Neuronal stem cell (in vitro differentiated cells): ENCODE measurements around the gene LILRB1.
"Not testable (repeated sequence)": the region's sequence is repeated elsewhere in the genome, so short reads cannot be mapped to it uniquely, and the experiment has no call there.

Experiments
- DNase-seq: peaks from one replicate; pipeline ENCODE4 v3.0.0-alpha.2; 2013; ENCODE audit warnings: low spot score
- H2AFZ ChIP-seq: one replicate; pipeline ENCODE4 v1.6.1; 2013; ENCODE audit warnings: mild to moderate bottlenecking, low read length, inconsistent platforms
- H2AK5ac ChIP-seq: 2 replicates; pipeline ENCODE4 v1.6.1; 2013; ENCODE audit warnings: low read depth, mild to moderate bottlenecking, inconsistent platforms, low read length, moderate library complexity, mixed read lengths
- H2BK120ac ChIP-seq: 2 replicates; pipeline ENCODE4 v1.6.1; 2013; ENCODE audit warnings: low read depth, mild to moderate bottlenecking, inconsistent platforms, low read length, moderate library complexity, mixed read lengths
- H2BK12ac ChIP-seq: one replicate; pipeline ENCODE4 v1.6.1; 2013; ENCODE audit warnings: low read length, inconsistent platforms
- H2BK15ac ChIP-seq: 2 replicates; pipeline ENCODE4 v1.6.1; 2013; ENCODE audit warnings: mild to moderate bottlenecking, low read length, inconsistent platforms, mixed read lengths
- H2BK5ac ChIP-seq: one replicate; pipeline ENCODE4 v1.6.1; 2013; ENCODE audit warnings: inconsistent platforms, mild to moderate bottlenecking, low read length, moderate library complexity
- H3K14ac ChIP-seq: one replicate; pipeline ENCODE4 v1.6.1; 2013; ENCODE audit warnings: low read length, inconsistent platforms
- H3K18ac ChIP-seq: 2 replicates; pipeline ENCODE4 v1.6.1; 2013; ENCODE audit warnings: low read length, inconsistent platforms
- H3K23ac ChIP-seq: 2 replicates; pipeline ENCODE4 v1.6.1; 2013; ENCODE audit warnings: low read depth, mild to moderate bottlenecking, mixed read lengths, low read length, inconsistent platforms; ENCODE audit not compliant: poor library complexity
- H3K27ac ChIP-seq: replicated peaks from 3 replicates; pipeline ENCODE4 v1.5.1; 2013; ENCODE audit warnings: low read length, inconsistent platforms
- H3K27me3 ChIP-seq, 3 experiments: 2 replicates each; pipeline ENCODE4 v1.6.1; 2013; ENCODE audit warnings: low read length in 3 of 3, mild to moderate bottlenecking in 2 of 3, inconsistent platforms in 1 of 3, low read depth in 1 of 3, mixed read lengths in 1 of 3, moderate library complexity in 1 of 3; ENCODE audit not compliant: control insufficient read depth in 3 of 3, insufficient read depth in 3 of 3
- H3K36me3 ChIP-seq, 2 donors: replicated peaks in 1 of 2; 2 replicates each; pipeline ENCODE4 v1.6.1; 2013; ENCODE audit warnings: low read length in 2 of 2; ENCODE audit not compliant: control insufficient read depth in 2 of 2, insufficient read depth in 2 of 2
- H3K4ac ChIP-seq: 2 replicates; pipeline ENCODE4 v1.6.1; 2013; ENCODE audit warnings: inconsistent platforms, mild to moderate bottlenecking, low read length, moderate library complexity
- H3K4me1 ChIP-seq, 2 donors: 1 replicate in 1 of 2; 2 replicates in 1 of 2; pipeline ENCODE4 v1.6.1; 2013; ENCODE audit warnings: low read length in 2 of 2, low read depth in 1 of 2; ENCODE audit not compliant: control insufficient read depth in 2 of 2, insufficient read depth in 1 of 2
- H3K4me2 ChIP-seq: one replicate; pipeline ENCODE4 v1.6.1; 2013; ENCODE audit warnings: mild to moderate bottlenecking, low read length, inconsistent platforms; ENCODE audit not compliant: insufficient read depth, poor library complexity, severe bottlenecking
- H3K4me3 ChIP-seq, 2 donors: 2 replicates each; pipeline ENCODE4 v1.5.1; 2013; ENCODE audit warnings: low read length in 2 of 2, mild to moderate bottlenecking in 2 of 2, inconsistent platforms in 1 of 2, moderate library complexity in 1 of 2
- H3K79me1 ChIP-seq: one replicate; pipeline ENCODE4 v1.6.1; 2013; ENCODE audit warnings: low read depth, mild to moderate bottlenecking, inconsistent platforms, low read length, moderate library complexity
- H3K9ac ChIP-seq: one replicate; pipeline ENCODE4 v1.6.1; 2013; ENCODE audit warnings: mild to moderate bottlenecking, low read depth, low read length, inconsistent platforms; ENCODE audit not compliant: poor library complexity
- H3K9me3 ChIP-seq, 2 donors: replicated peaks in 1 of 2; 2 replicates each; pipeline versions ENCODE3 to v1.6.1; 2013; ENCODE audit warnings: low read length in 2 of 2, mild to moderate bottlenecking in 2 of 2, inconsistent platforms in 1 of 2, low read depth in 1 of 2, mixed read lengths in 1 of 2, moderate library complexity in 1 of 2; ENCODE audit not compliant: control insufficient read depth in 2 of 2, insufficient read depth in 1 of 2
- H4K8ac ChIP-seq: one replicate; pipeline ENCODE4 v1.6.1; 2013; ENCODE audit warnings: low read depth, mild to moderate bottlenecking, inconsistent platforms, low read length, moderate library complexity
- H4K91ac ChIP-seq: one replicate; pipeline ENCODE4 v1.6.1; 2013; ENCODE audit warnings: low read length, low read depth, mild to moderate bottlenecking, inconsistent platforms; ENCODE audit not compliant: poor library complexity
- WGBS, 2 donors: extraction: QIAGEN DNeasy Blood & Tissue Kit; methylation state at CpG; one replicate each; pipeline ENCODE4 v1.1.7; 2013; ENCODE audit warnings: missing lambda C conversion rate in 2 of 2, mixed read lengths in 1 of 2; ENCODE audit not compliant: insufficient read length in 2 of 2, insufficient replicate concordance in 1 of 2; ENCODE audit errors: extremely low coverage in 2 of 2; 5-methylcytosine and 5-hydroxymethylcytosine counted together

The LILRB1 gene

GRCh38 chr19:54674021-54674617, 43.8 kb downstream of the LILRB1 start:
- no peak overlapping the region for H2BK15ac ChIP-seq

GRCh38 chr19:54676210-54676834, 46.0 kb downstream of the LILRB1 start:
- not testable (repeated sequence) for H3K4ac ChIP-seq, H2BK5ac ChIP-seq, H4K8ac ChIP-seq, H3K36me3 ChIP-seq, H3K27ac ChIP-seq, DNase-seq, H3K14ac ChIP-seq, H3K4me3 ChIP-seq, H3K27me3 ChIP-seq, H2BK120ac ChIP-seq, H3K4me1 ChIP-seq, H4K91ac ChIP-seq, H3K4me2 ChIP-seq, H2BK12ac ChIP-seq, H2BK15ac ChIP-seq, H3K79me1 ChIP-seq, H2AK5ac ChIP-seq, H3K9ac ChIP-seq, H3K23ac ChIP-seq, H3K18ac ChIP-seq, H2AFZ ChIP-seq
- H3K9me3 ChIP-seq: peaks cover 0 to 17% of the 10 kb centered on the region in 2 donors
- WGBS, 2 donors: no CpG with 5 or more reads among the region's 10 CpGs

More at GRCh38 chr19:54674021-54674617, 43.8 kb downstream of the LILRB1 start:
- Histone ChIP-seq H3K14ac (no peak overlapping the region), H3K4me1 (no peaks in the 10 kb centered on the region), H3K4ac (no peak overlapping the region), H3K4me2 (no peak overlapping the region), H3K9me3 (peaks cover 0 to 23% of the 10 kb centered on the region in 2 donors), H3K79me1 (no peaks in the 10 kb centered on the region), H3K36me3 (no peaks in the 10 kb centered on the region), H3K27me3 (no peaks in the 10 kb centered on the region), H2BK5ac (no peak overlapping the region), H2BK12ac (no peak overlapping the region), H2BK120ac (no peak overlapping the region), H4K8ac (no peak overlapping the region), H3K9ac (no peak overlapping the region), H3K4me3 (no peak overlapping the region), H4K91ac (no peak overlapping the region), H2AK5ac (no peak overlapping the region), H3K23ac (no peak overlapping the region), H3K27ac (no peak overlapping the region), H3K18ac (no peak overlapping the region), H2AFZ (no peak overlapping the region)
- WGBS, 2 donors: no CpG with 5 or more reads among the region's 2 CpGs
- no peak for DNase-seq

- Histone ChIP-seq H3K4me1 (no peaks in the 10 kb centered on the region), H3K9me3 (peaks cover 0 to 11% of the 10 kb centered on the region in 2 donors), H3K23ac (no peak overlapping the region), H2AFZ (no peak overlapping the region), H3K14ac (no peak overlapping the region), H3K27ac (no peak overlapping the region), H3K4me2 (no peak overlapping the region), H2BK15ac (no peak overlapping the region), H3K18ac (no peak overlapping the region), H2BK12ac (no peak overlapping the region), H3K36me3 (no peaks in the 10 kb centered on the region), H2BK120ac (no peak overlapping the region), H3K27me3 (no peaks in the 10 kb centered on the region), H3K4me3 (no peak overlapping the region), H4K8ac (no peak overlapping the region), H3K79me1 (no peaks in the 10 kb centered on the region), H2BK5ac (no peak overlapping the region), H2AK5ac (no peak overlapping the region), H3K4ac (no peak overlapping the region), H3K9ac (no peak overlapping the region), H4K91ac (no peak overlapping the region)
- DNase-seq: no peak
- no CpG with 5 or more reads among the region's 4 CpGs for WGBS, 2 donors
Measured at GRCh38 chr19:54677217-54677616, 46.9 kb downstream of the LILRB1 start.

GRCh38 chr19:54681596-54681995, 51.3 kb downstream of the LILRB1 start:
- H3K4me3 ChIP-seq, H3K4me2 ChIP-seq, H3K27me3 ChIP-seq, H3K4ac ChIP-seq, H4K91ac ChIP-seq, H2BK120ac ChIP-seq, H3K79me1 ChIP-seq, H3K27ac ChIP-seq, DNase-seq, H3K23ac ChIP-seq, H2AFZ ChIP-seq, H3K14ac ChIP-seq, H2BK15ac ChIP-seq, H3K18ac ChIP-seq, H3K36me3 ChIP-seq, H3K9ac ChIP-seq, H2BK12ac ChIP-seq, H4K8ac ChIP-seq, H3K4me1 ChIP-seq, H2AK5ac ChIP-seq, H2BK5ac ChIP-seq: not testable (repeated sequence)
- no CpG with 5 or more reads among the region's 12 CpGs for WGBS, 2 donors
- peaks cover 0 to 18% of the 10 kb centered on the region in 2 donors for H3K9me3 ChIP-seq
